WTC11 (cell line): Measurements from ENCODE around the gene S1PR5. TPM values are rescaled to one million over a fixed set of nuclear protein-coding genes. Genes with fewer than 3 reads are reported as not detected.
A peak's percentile ranks its signal among the peaks of the same experiment; 100 is the strongest.

Experiments
- ATAC-seq: fragments of 200-7000 bp; cut with Tn5 transposase; 2 replicates; pipeline ENCODE4 v1.10.0; 2021; ENCODE audit warnings: mild to moderate bottlenecking, moderate library complexity
- CTCF ChIA-PET: fragments of 300-600 bp; sonication (Branson Sonifier 250); formaldehyde crosslinking; loops from one replicate; lab custom pipeline; 2021; ENCODE audit warnings: antibody characterized with exemption; lab: Charles Lee
- POLR2A ChIA-PET: fragments of 350-600 bp; sonication (Branson Sonifier 250); formaldehyde crosslinking; loops from one replicate; lab custom pipeline; 2021; ENCODE audit warnings: antibody characterized with exemption; lab: Charles Lee
- DNase-seq: peaks from one replicate; pipeline ENCODE4 v3.0.0; 2021; ENCODE audit warnings: low spot score
- H3K27ac Mint-ChIP-seq: 2 replicates; pipeline ENCODE4 v1.8.0; 2021; ENCODE audit warnings: mixed read lengths
- H3K27me3 Mint-ChIP-seq: 2 replicates; pipeline ENCODE4 v1.8.0; 2021; ENCODE audit warnings: low read depth, mild to moderate bottlenecking, moderate library complexity, mixed read lengths
- H3K36me3 Mint-ChIP-seq: 2 replicates; pipeline ENCODE4 v1.8.0; 2021; ENCODE audit warnings: mixed read lengths
- H3K4me1 Mint-ChIP-seq: 2 replicates; pipeline ENCODE4 v1.8.0; 2022; ENCODE audit warnings: mixed read lengths
- H3K4me3 Mint-ChIP-seq: 2 replicates; pipeline ENCODE4 v1.8.0; 2021; ENCODE audit warnings: mild to moderate bottlenecking, moderate library complexity, mixed read lengths
- H3K9me3 Mint-ChIP-seq: 2 replicates; pipeline ENCODE4 v1.8.0; 2021; ENCODE audit warnings: mixed read lengths
- AR ChIP-seq: fragments of 250-450 bp; sonication (Bioruptor Pico); IDR thresholded peaks from 2 replicates; pipeline ENCODE4 v1.9.0; 2021; ENCODE audit warnings: mild to moderate bottlenecking
- ATF1 ChIP-seq: sonication (generic); formaldehyde crosslinking; IDR thresholded peaks from 2 replicates; pipeline ENCODE4 v1.8.1; 2023; ENCODE audit warnings: mild to moderate bottlenecking, moderate library complexity, missing genetic modification reagents
- ELF4 ChIP-seq: sonication (generic); formaldehyde crosslinking; IDR thresholded peaks from 2 replicates; pipeline ENCODE4 v1.8.1; 2022; ENCODE audit warnings: low read depth, mild to moderate bottlenecking, moderate library complexity, missing genetic modification reagents
- ESRRA ChIP-seq: sonication (generic); formaldehyde crosslinking; IDR thresholded peaks from 2 replicates; pipeline ENCODE4 v1.8.1; 2022; ENCODE audit warnings: mild to moderate bottlenecking, missing genetic modification reagents, borderline replicate concordance
- ETV6 ChIP-seq: sonication (generic); formaldehyde crosslinking; IDR thresholded peaks from 2 replicates; pipeline ENCODE4 v1.8.1; 2022; ENCODE audit warnings: mild to moderate bottlenecking, missing genetic modification reagents
- FOXJ3 ChIP-seq: sonication (generic); formaldehyde crosslinking; IDR thresholded peaks from 2 replicates; pipeline ENCODE4 v1.9.0; 2021; ENCODE audit warnings: missing genetic modification reagents, mild to moderate bottlenecking, borderline replicate concordance
- FOXK1 ChIP-seq: sonication (generic); formaldehyde crosslinking; IDR thresholded peaks from 2 replicates; pipeline ENCODE4 v1.8.0; 2022; ENCODE audit warnings: mild to moderate bottlenecking, moderate library complexity, missing genetic modification reagents
- FOXP4 ChIP-seq: sonication (generic); formaldehyde crosslinking; IDR thresholded peaks from 2 replicates; pipeline ENCODE4 v1.8.0; 2022; ENCODE audit warnings: mild to moderate bottlenecking, missing genetic modification reagents
- GABPB1 ChIP-seq: sonication (generic); formaldehyde crosslinking; IDR thresholded peaks from 2 replicates; pipeline ENCODE4 v1.8.1; 2023; ENCODE audit warnings: mild to moderate bottlenecking, missing genetic modification reagents
- HMGXB4 ChIP-seq: sonication (generic); formaldehyde crosslinking; IDR thresholded peaks from 2 replicates; pipeline ENCODE4 v1.8.1; 2023; ENCODE audit warnings: mild to moderate bottlenecking, moderate library complexity, missing genetic modification reagents
- IRF1 ChIP-seq: sonication (generic); formaldehyde crosslinking; IDR thresholded peaks from 2 replicates; pipeline ENCODE4 v1.8.0; 2023; ENCODE audit warnings: missing genetic modification reagents
- JAZF1 ChIP-seq: fragments of 250-450 bp; sonication (Bioruptor Pico); IDR thresholded peaks from 2 replicates; pipeline ENCODE4 v1.9.0; 2021; ENCODE audit warnings: moderate library complexity, mild to moderate bottlenecking, inconsistent platforms
- JUN ChIP-seq: sonication (generic); formaldehyde crosslinking; IDR thresholded peaks from 2 replicates; pipeline ENCODE4 v1.8.0; 2023; ENCODE audit warnings: mild to moderate bottlenecking, missing genetic modification reagents
- MAX ChIP-seq: sonication (generic); formaldehyde crosslinking; IDR thresholded peaks from 2 replicates; pipeline ENCODE4 v1.8.0; 2022; ENCODE audit warnings: mild to moderate bottlenecking, missing genetic modification reagents
- MXD4 ChIP-seq: fragments of 250-450 bp; sonication (Bioruptor Pico); IDR thresholded peaks from 2 replicates; pipeline ENCODE4 v1.8.0; 2021; ENCODE audit warnings: mild to moderate bottlenecking, moderate library complexity, borderline replicate concordance
- NFE2L1 ChIP-seq: sonication (generic); formaldehyde crosslinking; IDR thresholded peaks from 2 replicates; pipeline ENCODE4 v1.8.1; 2023; ENCODE audit warnings: missing genetic modification reagents
- NR1H2 ChIP-seq: sonication (generic); formaldehyde crosslinking; IDR thresholded peaks from 2 replicates; pipeline ENCODE4 v1.9.0; 2021; ENCODE audit warnings: mild to moderate bottlenecking, moderate library complexity, missing genetic modification reagents
- PREB ChIP-seq: sonication (generic); formaldehyde crosslinking; IDR thresholded peaks from 2 replicates; pipeline ENCODE4 v1.8.1; 2022; ENCODE audit warnings: mild to moderate bottlenecking, missing genetic modification reagents, moderate library complexity, borderline replicate concordance
- RELA ChIP-seq: sonication (generic); formaldehyde crosslinking; IDR thresholded peaks from 2 replicates; pipeline ENCODE4 v1.8.1; 2022; ENCODE audit warnings: missing genetic modification reagents, mild to moderate bottlenecking, borderline replicate concordance
- RORB ChIP-seq: fragments of 250-450 bp; sonication (Bioruptor Pico); IDR thresholded peaks from 2 replicates; pipeline ENCODE4 v1.9.0; 2021; ENCODE audit warnings: mild to moderate bottlenecking
- SP1 ChIP-seq: sonication (generic); formaldehyde crosslinking; conservative IDR thresholded peaks from 2 replicates; pipeline ENCODE4 v1.8.1; 2022; ENCODE audit warnings: missing genetic modification reagents
- USF1 ChIP-seq: sonication (generic); formaldehyde crosslinking; IDR thresholded peaks from 2 replicates; pipeline ENCODE4 v1.8.0; 2022; ENCODE audit warnings: mild to moderate bottlenecking, missing genetic modification reagents
- ZNF416 ChIP-seq: fragments of 250-450 bp; sonication (Bioruptor Pico); IDR thresholded peaks from 2 replicates; pipeline ENCODE4 v1.9.0; 2021; ENCODE audit warnings: mild to moderate bottlenecking, inconsistent platforms
- ZNF425 ChIP-seq: fragments of 250-450 bp; sonication (Bioruptor Pico); conservative IDR thresholded peaks from 2 replicates; pipeline ENCODE4 v1.9.0; 2021; ENCODE audit warnings: mild to moderate bottlenecking
- total RNA-seq: library from RNA; stranded (reverse); gene quantifications from 3 replicates; pipeline ENCODE4 v1.2.3, GENCODE V29; 2021

The S1PR5 gene
- total RNA-seq, 1 experiment from 2014 or later, result 5.4 TPM

- TF ChIP-seq HMGXB4, result no peak
Measured at GRCh38 chr19:10544242-10544752, 27.1 kb upstream of the S1PR5 start (continued).

GRCh38 chr19:10543420-10544241, 26.4 kb upstream of the S1PR5 start, which contains the start of gene ATG4D:
ATG4D (plus strand) TSS chr19:10543904; CDS start chr19:10544091, 187 bp downstream.
- Mint-ChIP-seq H3K9me3 (no peaks in the 10 kb centered on the region), H3K36me3 (peaks cover 11% of the 10 kb centered on the region), H3K4me1 (peaks cover 4% of the 10 kb centered on the region; the same call in 1 of the 2 replicates), H3K27me3 (peaks cover 6% of the 10 kb centered on the region), H3K4me3 (peak within 1 kb of the TSS; percentile 83), H3K27ac (peak within 1 kb of the TSS; percentile 93)
- POLR2A ChIA-PET, result interaction anchor here (0.7 to 1.0 kb wide), 2 partner anchors 22 to 81 kb away, joined by 3 read pairs; partner anchors contain the start of gene KRI1
- peak; percentile 87 for ATAC-seq
- peak; percentile 92 for DNase-seq
- CTCF ChIA-PET, result interaction anchor here (0.5 to 5.8 kb wide), 14 partner anchors 9 to 345 kb away, joined by 3 to 51 read pairs (median 4); partner anchors contain the start of gene QTRT1
- no peak for TF ChIP-seq JUN
- TF ChIP-seq JAZF1 (CRISPR knock-in tag), result no peak
- TF ChIP-seq NFE2L1 (CRISPR knock-in tag), result no peak
- TF ChIP-seq RORB, result no peak
- no peak for TF ChIP-seq ZNF416 (CRISPR knock-in tag)
- TF ChIP-seq FOXP4 (CRISPR knock-in tag), result no peak
- no peak for TF ChIP-seq MXD4 (CRISPR knock-in tag)
- TF ChIP-seq PREB (CRISPR knock-in tag), result no peak
- 0 out of 2 replicates have a peak, but pooled peaks have one; percentile 10 for TF ChIP-seq FOXK1
- TF ChIP-seq RELA (CRISPR knock-in tag), result no peak
- no peak for TF ChIP-seq ATF1 (CRISPR knock-in tag)
- TF ChIP-seq IRF1 (CRISPR knock-in tag), result no peak
- TF ChIP-seq FOXJ3 (CRISPR knock-in tag), result no peak
- TF ChIP-seq ZNF425, result no peak
- TF ChIP-seq NR1H2 (CRISPR knock-in tag), result no peak
- no peak for TF ChIP-seq ETV6
- no peak for TF ChIP-seq USF1 (CRISPR knock-in tag)
- TF ChIP-seq ELF4 (CRISPR knock-in tag), result no peak
- no peak for TF ChIP-seq GABPB1
- no peak for TF ChIP-seq AR
- TF ChIP-seq MAX (CRISPR knock-in tag), result no peak
- TF ChIP-seq ESRRA (CRISPR knock-in tag), result no peak
- TF ChIP-seq SP1 (CRISPR knock-in tag), result peak; percentile 72
